Liver (tissue), 3 donors: ENCODE data around the gene CES1.

Source experiments
- CTCF ChIP-seq: fragments of 150-350 bp; IDR thresholded peaks from 2 replicates; pipeline ENCODE4 v1.5.1; 2017; ENCODE audit warnings: improper control_type of control experiment, low read depth, low read length; ENCODE audit not compliant: missing input control
- MAX ChIP-seq: IDR thresholded peaks from 2 replicates; pipeline ENCODE4 v1.6.1; 2016; ENCODE audit warnings: antibody characterized with exemption
- RAD21 ChIP-seq, 2 donors: IDR thresholded peaks; 2 replicates each; pipeline ENCODE4 v1.6.1; 2016; ENCODE audit warnings: antibody characterized with exemption in 2 of 2, mild to moderate bottlenecking in 2 of 2
- REST ChIP-seq: IDR thresholded peaks from 2 replicates; pipeline ENCODE4 v1.6.1; 2016; ENCODE audit warnings: antibody characterized with exemption, mild to moderate bottlenecking
- donor health status: healthy.
- donor health status: healthy.

GRCh38 chr16:55754056-55754455 lies 78.8 kb downstream of the CES1 start:
- TF ChIP-seq CTCF (no peak), MAX (no peak), RAD21 (IDR thresholded peaks at IDR 0.05) (no peak), REST (no peak)
